ENCODE data around the gene ASAP3.

DNA sequence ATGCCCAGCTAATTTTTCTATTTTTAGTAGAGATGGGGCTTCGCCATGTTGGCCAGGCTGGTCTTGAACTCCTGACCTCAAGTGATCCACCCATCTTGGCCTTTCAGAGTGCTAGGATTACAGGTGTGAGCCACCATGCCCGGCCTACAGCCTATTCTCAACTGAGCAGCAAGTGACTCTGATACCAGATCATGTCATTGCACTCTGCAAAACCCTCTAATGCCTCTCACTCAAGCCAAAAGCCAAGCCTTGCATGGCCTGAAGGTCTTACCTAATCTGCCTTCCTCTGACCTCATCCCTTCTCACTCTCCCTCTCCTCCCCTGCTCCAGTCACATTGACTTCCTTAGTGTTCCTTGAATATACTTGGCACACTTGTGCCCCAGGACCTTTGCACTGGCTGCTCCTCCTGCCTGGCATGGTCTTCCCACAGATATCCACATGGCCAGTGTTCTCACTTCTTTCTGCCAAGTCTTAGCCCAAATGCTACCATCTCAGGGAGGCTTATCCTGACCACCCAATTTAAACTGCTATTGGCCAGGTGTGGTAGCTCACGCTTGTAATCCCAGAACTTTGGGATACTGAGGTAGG is 8.2 kb upstream of the ASAP3 start:
- TF ChIP-seq POLR2AphosphoS5 (IDR thresholded peaks at IDR 0.05; ENCODE audit: borderline replicate concordance, low read depth, low read length) (no peak), EZH2 (IDR thresholded peaks at IDR 0.05) (no peak)

Data from SK-N-MC (cell line).